Stomach (tissue), 4 donors: ENCODE data around the gene HAO2.

ENCODE experiments used
- POLR2AphosphoS5 ChIP-seq, 3 donors: sonication (generic); formaldehyde crosslinking; IDR thresholded peaks; one replicate each; pipeline ENCODE4 v1.6.1; 2016; ENCODE audit warnings: antibody characterized with exemption in 3 of 3
- TF ChIP-seq, protein P1 (sequence below), 7 experiments: fragments of 450-650 bp in 4 of 7; fragments of 200-600 bp in 3 of 7; sonication (generic) in 3 of 7; IDR thresholded peaks; one replicate each; pipeline ENCODE4 v1.5.1; 2016 to 2019; ENCODE audit warnings: antibody characterized with exemption in 7 of 7, control low read depth in 2 of 7, mild to moderate bottlenecking in 1 of 7

DNA sequence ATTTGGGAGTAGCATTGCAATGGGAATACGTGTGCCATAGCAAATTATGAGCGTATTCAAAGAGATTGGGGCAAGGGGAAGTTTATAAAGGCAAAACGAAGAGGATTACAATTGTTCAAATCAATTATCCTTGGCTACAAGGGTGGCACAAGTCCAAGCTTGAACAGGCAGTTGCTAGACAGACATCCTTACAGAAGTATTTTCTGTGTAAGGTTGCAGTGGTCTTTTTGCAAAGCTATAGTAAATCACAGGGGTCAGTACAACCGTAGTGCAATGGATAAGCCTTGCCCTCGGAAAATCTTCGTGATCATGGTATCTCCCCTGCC lies 37.4 kb upstream of the HAO2 start:
- TF ChIP-seq, protein P1, sequence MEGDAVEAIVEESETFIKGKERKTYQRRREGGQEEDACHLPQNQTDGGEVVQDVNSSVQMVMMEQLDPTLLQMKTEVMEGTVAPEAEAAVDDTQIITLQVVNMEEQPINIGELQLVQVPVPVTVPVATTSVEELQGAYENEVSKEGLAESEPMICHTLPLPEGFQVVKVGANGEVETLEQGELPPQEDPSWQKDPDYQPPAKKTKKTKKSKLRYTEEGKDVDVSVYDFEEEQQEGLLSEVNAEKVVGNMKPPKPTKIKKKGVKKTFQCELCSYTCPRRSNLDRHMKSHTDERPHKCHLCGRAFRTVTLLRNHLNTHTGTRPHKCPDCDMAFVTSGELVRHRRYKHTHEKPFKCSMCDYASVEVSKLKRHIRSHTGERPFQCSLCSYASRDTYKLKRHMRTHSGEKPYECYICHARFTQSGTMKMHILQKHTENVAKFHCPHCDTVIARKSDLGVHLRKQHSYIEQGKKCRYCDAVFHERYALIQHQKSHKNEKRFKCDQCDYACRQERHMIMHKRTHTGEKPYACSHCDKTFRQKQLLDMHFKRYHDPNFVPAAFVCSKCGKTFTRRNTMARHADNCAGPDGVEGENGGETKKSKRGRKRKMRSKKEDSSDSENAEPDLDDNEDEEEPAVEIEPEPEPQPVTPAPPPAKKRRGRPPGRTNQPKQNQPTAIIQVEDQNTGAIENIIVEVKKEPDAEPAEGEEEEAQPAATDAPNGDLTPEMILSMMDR (IDR thresholded peaks at IDR 0.05), result no peak
- no peak for TF ChIP-seq POLR2AphosphoS5 (IDR thresholded peaks at IDR 0.05)
